Lower leg skin (tissue), 4 donors: ENCODE data around the gene BLTP3A. TPM values are rescaled to one million over a fixed set of nuclear protein-coding genes. Genes with fewer than 3 reads are reported as not detected.
"Not testable (repeated sequence)": the region's sequence is repeated elsewhere in the genome, so short reads cannot be mapped to it uniquely, and the experiment has no call there.

Experiments used
- DNase-seq, 2 donors: peaks; one replicate each; pipeline ENCODE4 v3.0.0-alpha.2; 2019; ENCODE audit warnings: low spot score in 2 of 2
- H3K4me3 ChIP-seq: fragments of 200-600 bp; sonication (generic); 2 replicates; pipeline ENCODE4 v1.5.1; 2017; ENCODE audit warnings: mild to moderate bottlenecking, low read depth; ENCODE audit not compliant: poor library complexity, severe bottlenecking
- POLR2A ChIP-seq, 2 donors: fragments of 450-650 bp; IDR thresholded peaks; one replicate each; pipeline ENCODE4 v1.6.1; 2016 to 2017; ENCODE audit warnings: antibody characterized with exemption in 2 of 2, mild to moderate bottlenecking in 1 of 2, moderate library complexity in 1 of 2
- WGBS, 2 donors: methylation state at CpG; one replicate each; pipeline ENCODE4 v1.1.5; 2018; 5-methylcytosine and 5-hydroxymethylcytosine counted together
- intact Hi-C: fragments of 100-400 bp; cut with DNase I; formaldehyde crosslinking; loops from one replicate; pipeline ENCODE4 v1.15.0; 2023; ENCODE audit warnings: low total_unique reads
- total RNA-seq, 4 donors: library from RNA; depleted of rRNA; stranded (reverse); fragments of >200 nt; gene quantifications; one replicate each; pipeline ENCODE4 v1.1.0, GENCODE V29; 2016
- TF ChIP-seq, protein P1 (sequence below), 3 donors: fragments of 450-650 bp; IDR thresholded peaks; one replicate each; pipeline ENCODE4 v1.5.1; 2016; ENCODE audit warnings: antibody characterized with exemption in 3 of 3, mild to moderate bottlenecking in 3 of 3, moderate library complexity in 2 of 3

BLTP3A gene
- total RNA-seq, 4 donors from 2014 or later: 5.6 to 9.0 (median 7.4) TPM

GRCh38 chr6:34746104-34746846, 45.6 kb upstream of the BLTP3A start:
- intact Hi-C loops: no loop called here
- WGBS, 2 donors: 52 to 67% methylated on average over 6 of the region's 6 CpGs
- TF ChIP-seq, protein P1, sequence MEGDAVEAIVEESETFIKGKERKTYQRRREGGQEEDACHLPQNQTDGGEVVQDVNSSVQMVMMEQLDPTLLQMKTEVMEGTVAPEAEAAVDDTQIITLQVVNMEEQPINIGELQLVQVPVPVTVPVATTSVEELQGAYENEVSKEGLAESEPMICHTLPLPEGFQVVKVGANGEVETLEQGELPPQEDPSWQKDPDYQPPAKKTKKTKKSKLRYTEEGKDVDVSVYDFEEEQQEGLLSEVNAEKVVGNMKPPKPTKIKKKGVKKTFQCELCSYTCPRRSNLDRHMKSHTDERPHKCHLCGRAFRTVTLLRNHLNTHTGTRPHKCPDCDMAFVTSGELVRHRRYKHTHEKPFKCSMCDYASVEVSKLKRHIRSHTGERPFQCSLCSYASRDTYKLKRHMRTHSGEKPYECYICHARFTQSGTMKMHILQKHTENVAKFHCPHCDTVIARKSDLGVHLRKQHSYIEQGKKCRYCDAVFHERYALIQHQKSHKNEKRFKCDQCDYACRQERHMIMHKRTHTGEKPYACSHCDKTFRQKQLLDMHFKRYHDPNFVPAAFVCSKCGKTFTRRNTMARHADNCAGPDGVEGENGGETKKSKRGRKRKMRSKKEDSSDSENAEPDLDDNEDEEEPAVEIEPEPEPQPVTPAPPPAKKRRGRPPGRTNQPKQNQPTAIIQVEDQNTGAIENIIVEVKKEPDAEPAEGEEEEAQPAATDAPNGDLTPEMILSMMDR (IDR thresholded peaks at IDR 0.05): no peak
- no peak for TF ChIP-seq POLR2A (IDR thresholded peaks at IDR 0.05)
- no peak overlapping the region for H3K4me3 ChIP-seq
- DNase-seq: no peak

DNA sequence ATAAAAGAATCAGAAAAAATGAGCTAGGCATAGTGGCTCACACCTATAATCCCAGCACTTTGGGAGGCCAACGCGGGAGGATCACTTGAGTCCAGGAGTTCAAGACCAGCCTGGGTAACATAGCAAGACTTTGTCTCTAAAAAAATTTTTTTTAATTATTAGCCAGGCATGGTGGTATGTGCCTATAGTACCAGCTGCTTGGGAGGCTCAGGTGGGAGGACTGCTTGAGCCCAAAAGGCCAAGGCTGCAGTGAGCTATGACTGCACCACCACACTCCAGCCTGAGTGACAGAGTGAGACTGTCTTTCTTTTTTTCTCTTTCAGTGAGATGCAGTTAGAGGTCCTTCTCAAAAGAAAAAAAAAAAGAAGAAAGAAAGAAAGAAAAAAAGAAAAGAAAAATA, 43.1 kb upstream of the BLTP3A start:
- TF ChIP-seq, protein P1 (IDR thresholded peaks at IDR 0.05): no peak
- TF ChIP-seq POLR2A (IDR thresholded peaks at IDR 0.05): no peak
- DNase-seq: peak in 1 of 2 donors; percentile 17
- WGBS, 2 donors: 63 to 88% methylated on average over 2 of the region's 2 CpGs
- intact Hi-C loops: no loop called here
- no peak overlapping the region for H3K4me3 ChIP-seq

DNA sequence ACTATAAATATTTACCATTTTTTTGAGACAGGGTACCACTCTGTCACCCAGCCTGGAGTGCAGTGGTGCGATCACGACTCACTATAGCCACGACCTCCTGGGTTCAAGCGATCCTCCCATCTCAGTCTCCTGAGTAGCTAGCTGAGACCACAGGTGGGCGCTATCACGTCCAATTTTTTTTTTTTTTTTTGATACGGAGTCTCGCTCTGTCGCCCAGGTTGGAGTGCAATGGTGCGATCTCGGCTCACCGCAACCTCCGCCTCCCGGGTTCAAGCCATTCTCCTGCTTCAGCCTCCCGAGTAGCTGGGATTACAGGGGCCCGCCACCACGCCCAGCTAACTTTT, 35.4 kb upstream of the BLTP3A start:
- 29 to 34% methylated on average over 14 to 16 of the region's 17 CpGs for WGBS, 2 donors
- intact Hi-C loops, DNase-seq: not testable (repeated sequence)
- H3K4me3 ChIP-seq: peak overlapping the region; percentile 79

GRCh38 chr6:34757687-34758274, 34.1 kb upstream of the BLTP3A start:
- TF ChIP-seq POLR2A (IDR thresholded peaks at IDR 0.05): no peak
- TF ChIP-seq, protein P1 (IDR thresholded peaks at IDR 0.05): no peak

GRCh38 chr6:34760108-34760507, 31.8 kb upstream of the BLTP3A start:
- intact Hi-C loops: no loop called here
- H3K4me3 ChIP-seq: no peak overlapping the region
- TF ChIP-seq, protein P1 (IDR thresholded peaks at IDR 0.05): no peak
- TF ChIP-seq POLR2A (IDR thresholded peaks at IDR 0.05): no peak
- DNase-seq: peak in 1 of 2 donors; percentile 31
- WGBS, 2 donors: 88 to 96% methylated on average over 8 of the region's 8 CpGs

More at GRCh38 chr6:34757687-34758274, 34.1 kb upstream of the BLTP3A start:
- H3K4me3 ChIP-seq: peak overlapping the region; percentile 65
- peak in 1 of 2 donors; percentile 69 for DNase-seq
- intact Hi-C loops: no loop called here
- WGBS, 2 donors: 8 to 10% methylated on average over 11 of the region's 11 CpGs

- 89 to 91% methylated on average over 5 of the region's 5 CpGs for WGBS, 2 donors
- intact Hi-C loops, H3K4me3 ChIP-seq: not testable (repeated sequence)
- peak in 1 of 2 donors; percentile 3 for DNase-seq
Observed at GRCh38 chr6:34761681-34762080, 30.2 kb upstream of the BLTP3A start.
